ENCODE data around the gene ELK4.

DNA sequence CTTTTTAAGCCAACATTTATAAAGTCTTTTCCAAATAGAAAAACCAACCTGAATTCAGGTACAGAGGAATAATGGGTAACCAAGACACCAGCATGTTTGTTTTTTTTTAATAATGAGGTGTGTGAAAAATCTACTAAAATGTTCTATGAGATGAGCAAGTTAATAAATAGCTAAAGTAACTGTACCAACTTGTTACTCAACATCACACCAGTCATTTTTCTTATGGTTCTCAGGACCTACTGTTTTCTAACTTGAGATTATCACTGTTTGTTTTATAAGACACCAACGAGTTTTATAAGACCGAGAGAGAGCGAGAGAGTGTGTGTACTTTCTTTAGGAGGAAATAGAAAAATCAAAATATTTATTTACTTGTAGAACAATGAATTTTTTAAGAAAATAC lies 12.4 kb downstream of the ELK4 start:
- TF ChIP-seq, protein P1, sequence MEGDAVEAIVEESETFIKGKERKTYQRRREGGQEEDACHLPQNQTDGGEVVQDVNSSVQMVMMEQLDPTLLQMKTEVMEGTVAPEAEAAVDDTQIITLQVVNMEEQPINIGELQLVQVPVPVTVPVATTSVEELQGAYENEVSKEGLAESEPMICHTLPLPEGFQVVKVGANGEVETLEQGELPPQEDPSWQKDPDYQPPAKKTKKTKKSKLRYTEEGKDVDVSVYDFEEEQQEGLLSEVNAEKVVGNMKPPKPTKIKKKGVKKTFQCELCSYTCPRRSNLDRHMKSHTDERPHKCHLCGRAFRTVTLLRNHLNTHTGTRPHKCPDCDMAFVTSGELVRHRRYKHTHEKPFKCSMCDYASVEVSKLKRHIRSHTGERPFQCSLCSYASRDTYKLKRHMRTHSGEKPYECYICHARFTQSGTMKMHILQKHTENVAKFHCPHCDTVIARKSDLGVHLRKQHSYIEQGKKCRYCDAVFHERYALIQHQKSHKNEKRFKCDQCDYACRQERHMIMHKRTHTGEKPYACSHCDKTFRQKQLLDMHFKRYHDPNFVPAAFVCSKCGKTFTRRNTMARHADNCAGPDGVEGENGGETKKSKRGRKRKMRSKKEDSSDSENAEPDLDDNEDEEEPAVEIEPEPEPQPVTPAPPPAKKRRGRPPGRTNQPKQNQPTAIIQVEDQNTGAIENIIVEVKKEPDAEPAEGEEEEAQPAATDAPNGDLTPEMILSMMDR (IDR thresholded peaks at IDR 0.05): no peak
- TF ChIP-seq EP300 (IDR thresholded peaks at IDR 0.05) (no peak), POLR2A (IDR thresholded peaks at IDR 0.05) (no peak)

Data from tibial nerve (tissue), 4 donors.